ENCODE measurements around the gene COX6B1.
A peak's percentile ranks its signal among the peaks of the same experiment; 100 is the strongest.

The COX6B1 gene

GRCh38 chr19:35621708-35622107, 26.4 kb upstream of the COX6B1 start:
- Histone ChIP-seq H3K27me3 (ENCODE audit: insufficient read depth, low read length, poor library complexity) (no peaks in the 10 kb centered on the region), H2AFZ (ENCODE audit: low read depth, low read length) (no peak overlapping the region), H3K4me2 (ENCODE audit: insufficient read depth, low read length) (no peak overlapping the region), H3K36me3 (ENCODE audit: insufficient read depth, low read length) (peaks cover 32% of the 10 kb centered on the region), H3K4me1 (ENCODE audit: insufficient read depth, low read length) (no peaks in the 10 kb centered on the region), H3K27ac (ENCODE audit: low read length) (no peak overlapping the region), H3K4me3 (ENCODE audit: low read depth in 1 of 2, low read length in 2 of 2) (no peak overlapping the region), H4K20me1 (ENCODE audit: insufficient read depth, low read length) (no peaks in the 10 kb centered on the region), H3K9me3 (ENCODE audit: insufficient read depth, low read length, severe bottlenecking) (no peaks in the 10 kb centered on the region), H3K79me2 (ENCODE audit: insufficient read depth, low read length) (no peaks in the 10 kb centered on the region), H3K9ac (ENCODE audit: low read depth, low read length) (no peak overlapping the region)
- ATAC-seq (ENCODE audit: insufficient read depth, low read depth) (no peak), DNase-seq (no peak)
- TF ChIP-seq CTCF (IDR thresholded peaks at IDR 0.05; ENCODE audit: borderline replicate concordance, extremely low read depth, low read length, poor library complexity, severe bottlenecking) (no peak), EZH2 (IDR thresholded peaks at IDR 0.05; ENCODE audit: borderline replicate concordance, low read depth, low read length, severe bottlenecking) (no peak)

GRCh38 chr19:35622750-35623149, 25.4 kb upstream of the COX6B1 start:
- Histone ChIP-seq H3K36me3 (ENCODE audit: insufficient read depth, low read length) (peaks cover 23% of the 10 kb centered on the region), H3K9me3 (ENCODE audit: insufficient read depth, low read length, severe bottlenecking) (no peaks in the 10 kb centered on the region), H3K4me1 (ENCODE audit: insufficient read depth, low read length) (peaks cover 3% of the 10 kb centered on the region), H3K27ac (ENCODE audit: low read length) (no peak overlapping the region), H3K79me2 (ENCODE audit: insufficient read depth, low read length) (no peaks in the 10 kb centered on the region), H3K4me3 (ENCODE audit: low read depth in 1 of 2, low read length in 2 of 2) (no peak overlapping the region), H2AFZ (ENCODE audit: low read depth, low read length) (no peak overlapping the region), H4K20me1 (ENCODE audit: insufficient read depth, low read length) (no peaks in the 10 kb centered on the region), H3K4me2 (ENCODE audit: insufficient read depth, low read length) (no peak overlapping the region), H3K27me3 (ENCODE audit: insufficient read depth, low read length, poor library complexity) (no peaks in the 10 kb centered on the region), H3K9ac (ENCODE audit: low read depth, low read length) (no peak overlapping the region)
- no peak for TF ChIP-seq CTCF (IDR thresholded peaks at IDR 0.05; ENCODE audit: borderline replicate concordance, extremely low read depth, low read length, poor library complexity, severe bottlenecking)
- no peak for TF ChIP-seq EZH2 (IDR thresholded peaks at IDR 0.05; ENCODE audit: borderline replicate concordance, low read depth, low read length, severe bottlenecking)
- DNase-seq (no peak), ATAC-seq (ENCODE audit: insufficient read depth, low read depth) (no peak)

GRCh38 chr19:35623327-35624010, 24.7 kb upstream of the COX6B1 start:
- Histone ChIP-seq H3K4me1 (ENCODE audit: insufficient read depth, low read length) (peaks cover 9% of the 10 kb centered on the region), H3K27ac (ENCODE audit: low read length) (no peak overlapping the region), H4K20me1 (ENCODE audit: insufficient read depth, low read length) (no peaks in the 10 kb centered on the region), H3K4me2 (ENCODE audit: insufficient read depth, low read length) (no peak overlapping the region), H2AFZ (ENCODE audit: low read depth, low read length) (no peak overlapping the region), H3K27me3 (ENCODE audit: insufficient read depth, low read length, poor library complexity) (no peaks in the 10 kb centered on the region), H3K9me3 (ENCODE audit: insufficient read depth, low read length, severe bottlenecking) (no peaks in the 10 kb centered on the region), H3K4me3 (ENCODE audit: low read depth in 1 of 2, low read length in 2 of 2) (no peak overlapping the region), H3K9ac (ENCODE audit: low read depth, low read length) (no peak overlapping the region), H3K79me2 (ENCODE audit: insufficient read depth, low read length) (no peaks in the 10 kb centered on the region), H3K36me3 (ENCODE audit: insufficient read depth, low read length) (peaks cover 16% of the 10 kb centered on the region)
- ATAC-seq (ENCODE audit: insufficient read depth, low read depth), result no peak
- DNase-seq, result no peak
- TF ChIP-seq EZH2 (IDR thresholded peaks at IDR 0.05; ENCODE audit: borderline replicate concordance, low read depth, low read length, severe bottlenecking), result no peak

- Histone ChIP-seq H3K36me3 (ENCODE audit: insufficient read depth, low read length) (peaks cover 31% of the 10 kb centered on the region), H3K79me2 (ENCODE audit: insufficient read depth, low read length) (peaks cover 13% of the 10 kb centered on the region), H3K4me2 (ENCODE audit: insufficient read depth, low read length) (peak overlapping the region; percentile 73), H2AFZ (ENCODE audit: low read depth, low read length) (peak overlapping the region; percentile 72), H3K27me3 (ENCODE audit: insufficient read depth, low read length, poor library complexity) (no peaks in the 10 kb centered on the region), H3K9me3 (ENCODE audit: insufficient read depth, low read length, severe bottlenecking) (no peaks in the 10 kb centered on the region), H3K9ac (ENCODE audit: low read depth, low read length) (peak overlapping the region; percentile 71), H3K4me1 (ENCODE audit: insufficient read depth, low read length) (peaks cover 27% of the 10 kb centered on the region), H3K27ac (ENCODE audit: low read length) (peak overlapping the region; percentile 81), H4K20me1 (ENCODE audit: insufficient read depth, low read length) (no peaks in the 10 kb centered on the region), H3K4me3 (ENCODE audit: low read depth in 1 of 2, low read length in 2 of 2) (peak overlapping the region; percentile 51 to 81)
- DNase-seq (no peak), ATAC-seq (ENCODE audit: insufficient read depth, low read depth) (no peak; the same call in 2 of the 3 replicates)
- no peak for TF ChIP-seq EZH2 (IDR thresholded peaks at IDR 0.05; ENCODE audit: borderline replicate concordance, low read depth, low read length, severe bottlenecking)
- no peak for TF ChIP-seq CTCF (IDR thresholded peaks at IDR 0.05; ENCODE audit: borderline replicate concordance, extremely low read depth, low read length, poor library complexity, severe bottlenecking)
Observed at GRCh38 chr19:35628264-35628564, 19.9 kb upstream of the COX6B1 start.

Measured in DND-41 (cell line).